ENCODE results near the gene PCNX2.

PCNX2 gene

DNA sequence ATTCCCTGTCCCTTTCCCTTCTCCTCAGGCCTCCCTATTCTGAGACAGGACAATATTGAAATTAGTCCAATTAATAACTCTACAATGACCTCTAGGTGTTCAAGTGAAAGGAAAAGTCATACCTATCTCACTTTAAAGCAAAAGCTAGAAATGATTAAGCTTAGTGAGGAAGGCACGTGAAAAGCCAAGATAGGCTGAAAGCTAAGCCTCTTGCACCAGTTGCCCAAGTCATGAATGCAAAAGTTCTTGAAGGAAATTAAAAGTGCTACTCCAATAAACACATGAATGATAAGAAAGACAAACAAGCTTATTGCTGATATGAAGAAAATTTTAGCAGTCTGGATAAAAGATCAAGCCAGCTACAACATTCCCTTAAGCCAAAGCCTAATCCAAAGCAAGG lies 28.2 kb upstream of the PCNX2 start:
- Histone ChIP-seq H3K27me3 (peaks cover 44% of the 10 kb centered on the region), H3K4me3 (ENCODE audit: low read depth, low read length) (no peak overlapping the region), H3K36me3 (no peaks in the 10 kb centered on the region), H3K9me3 (no peaks in the 10 kb centered on the region), H3K4me1 (no peaks in the 10 kb centered on the region)
- no peak for DNase-seq
- TF ChIP-seq, protein P1, sequence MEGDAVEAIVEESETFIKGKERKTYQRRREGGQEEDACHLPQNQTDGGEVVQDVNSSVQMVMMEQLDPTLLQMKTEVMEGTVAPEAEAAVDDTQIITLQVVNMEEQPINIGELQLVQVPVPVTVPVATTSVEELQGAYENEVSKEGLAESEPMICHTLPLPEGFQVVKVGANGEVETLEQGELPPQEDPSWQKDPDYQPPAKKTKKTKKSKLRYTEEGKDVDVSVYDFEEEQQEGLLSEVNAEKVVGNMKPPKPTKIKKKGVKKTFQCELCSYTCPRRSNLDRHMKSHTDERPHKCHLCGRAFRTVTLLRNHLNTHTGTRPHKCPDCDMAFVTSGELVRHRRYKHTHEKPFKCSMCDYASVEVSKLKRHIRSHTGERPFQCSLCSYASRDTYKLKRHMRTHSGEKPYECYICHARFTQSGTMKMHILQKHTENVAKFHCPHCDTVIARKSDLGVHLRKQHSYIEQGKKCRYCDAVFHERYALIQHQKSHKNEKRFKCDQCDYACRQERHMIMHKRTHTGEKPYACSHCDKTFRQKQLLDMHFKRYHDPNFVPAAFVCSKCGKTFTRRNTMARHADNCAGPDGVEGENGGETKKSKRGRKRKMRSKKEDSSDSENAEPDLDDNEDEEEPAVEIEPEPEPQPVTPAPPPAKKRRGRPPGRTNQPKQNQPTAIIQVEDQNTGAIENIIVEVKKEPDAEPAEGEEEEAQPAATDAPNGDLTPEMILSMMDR (IDR thresholded peaks at IDR 0.05; ENCODE audit: low read depth, low read length) = no peak

DNA sequence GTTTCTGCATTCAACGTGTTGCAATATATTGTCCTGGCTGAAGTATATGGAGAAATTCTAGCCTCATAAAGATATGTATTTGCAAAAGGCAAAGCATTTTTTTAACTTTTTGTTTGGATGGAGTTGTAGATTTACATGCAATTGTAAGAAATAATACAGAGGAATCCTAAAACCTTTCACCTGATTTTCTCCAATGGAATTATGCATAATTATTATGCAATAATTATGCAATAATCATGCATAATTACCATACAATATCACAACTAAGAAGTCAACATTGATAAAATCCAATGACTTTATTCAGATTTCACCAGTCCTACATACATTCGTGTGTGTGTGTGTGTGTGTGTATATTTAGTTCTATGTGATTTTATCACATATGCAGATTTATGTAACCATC lies 24.5 kb upstream of the PCNX2 start:
- Histone ChIP-seq H3K36me3 (no peaks in the 10 kb centered on the region), H3K27me3 (peaks cover 54% of the 10 kb centered on the region), H3K9me3 (no peaks in the 10 kb centered on the region), H3K4me1 (no peaks in the 10 kb centered on the region), H3K4me3 (ENCODE audit: low read depth, low read length) (no peak overlapping the region)
- TF ChIP-seq, protein P1 (IDR thresholded peaks at IDR 0.05; ENCODE audit: low read depth, low read length) = no peak
- no peak for DNase-seq

DNA sequence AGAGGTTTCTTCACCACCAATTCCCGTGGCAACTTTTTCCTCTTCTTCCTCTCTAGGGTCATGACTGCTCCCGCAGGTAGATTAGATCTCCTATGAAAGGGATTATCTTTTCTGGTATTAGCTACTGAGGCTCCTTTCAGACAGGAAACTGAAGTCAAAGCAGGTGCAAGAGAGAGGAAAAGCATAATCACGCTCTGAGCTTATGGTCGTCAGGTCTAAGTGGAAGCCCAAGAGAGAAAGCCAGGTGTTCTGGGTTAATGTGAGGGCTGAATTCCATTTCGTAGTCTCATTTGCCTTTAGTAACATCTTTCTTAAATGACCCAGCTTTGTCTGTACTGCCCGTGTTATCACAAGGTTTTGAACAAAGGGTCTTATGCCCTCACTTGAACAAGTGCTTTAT lies 23.7 kb upstream of the PCNX2 start:
- Histone ChIP-seq H3K4me1 (no peaks in the 10 kb centered on the region), H3K36me3 (no peaks in the 10 kb centered on the region), H3K4me3 (ENCODE audit: low read depth, low read length) (no peak overlapping the region), H3K9me3 (no peaks in the 10 kb centered on the region), H3K27me3 (peaks cover 58% of the 10 kb centered on the region)
- TF ChIP-seq, protein P1 (IDR thresholded peaks at IDR 0.05; ENCODE audit: low read depth, low read length) = no peak
- no peak for DNase-seq

DNA sequence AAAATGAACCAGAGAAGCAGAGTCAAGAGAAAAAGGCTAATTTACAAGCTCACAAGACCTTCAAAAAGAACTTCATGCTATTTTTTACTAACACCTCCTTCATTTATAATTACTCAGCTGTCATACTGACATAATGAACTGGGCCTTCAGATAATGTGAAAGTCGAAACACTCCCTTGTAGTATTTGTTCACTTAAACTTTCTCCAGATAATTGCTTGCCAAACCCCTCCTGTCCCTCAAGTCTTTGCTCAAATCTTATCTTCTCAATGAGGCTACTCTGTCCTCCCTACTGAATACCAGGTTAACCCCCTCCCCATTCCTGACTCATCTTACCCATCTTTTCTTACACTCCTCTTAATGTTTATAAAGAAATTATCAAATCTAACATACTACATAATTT lies 20.9 kb upstream of the PCNX2 start:
- no peaks in the 10 kb centered on the region for H3K36me3 ChIP-seq
- no peaks in the 10 kb centered on the region for H3K9me3 ChIP-seq
- peaks cover 45% of the 10 kb centered on the region for H3K27me3 ChIP-seq
- TF ChIP-seq, protein P1 (IDR thresholded peaks at IDR 0.05; ENCODE audit: low read depth, low read length) = no peak
- no peaks in the 10 kb centered on the region for H3K4me1 ChIP-seq
- H3K4me3 ChIP-seq (ENCODE audit: low read depth, low read length) = no peak overlapping the region
- no peak for DNase-seq

DNA sequence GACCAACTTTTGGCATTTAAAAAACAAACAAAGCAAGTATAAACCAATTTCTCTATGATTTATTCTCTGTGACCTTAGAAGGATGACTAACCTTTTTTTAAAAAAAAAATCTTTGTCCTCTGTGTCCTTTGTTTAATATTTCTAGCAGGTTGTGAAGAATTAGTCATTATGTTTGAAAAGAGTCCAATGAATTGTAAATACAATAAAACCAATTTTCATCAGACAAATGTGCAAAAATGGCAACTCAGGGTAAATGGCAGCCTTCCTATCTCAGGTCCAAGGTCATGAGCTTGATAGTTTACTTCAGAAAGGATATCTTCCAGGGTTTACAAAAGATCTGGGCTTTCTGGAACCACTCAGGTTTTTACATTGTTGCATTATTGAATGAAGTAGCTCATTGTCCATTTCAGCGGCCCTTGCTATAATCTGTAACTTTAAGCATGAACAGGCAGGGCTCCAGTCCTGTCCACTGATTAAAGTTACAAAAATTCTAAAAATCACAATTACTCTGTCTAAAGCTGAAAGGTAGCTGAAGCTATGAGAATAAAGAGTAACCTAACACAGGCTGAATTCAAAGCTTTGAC lies 20.3 kb upstream of the PCNX2 start:
- DNase-seq = no peak
- H3K27me3 ChIP-seq = peaks cover 45% of the 10 kb centered on the region
- H3K36me3 ChIP-seq = no peaks in the 10 kb centered on the region
- H3K9me3 ChIP-seq = no peaks in the 10 kb centered on the region
- H3K4me1 ChIP-seq = no peaks in the 10 kb centered on the region
- no peak overlapping the region for H3K4me3 ChIP-seq (ENCODE audit: low read depth, low read length)
- TF ChIP-seq, protein P1 (IDR thresholded peaks at IDR 0.05; ENCODE audit: low read depth, low read length) = no peak

DNA sequence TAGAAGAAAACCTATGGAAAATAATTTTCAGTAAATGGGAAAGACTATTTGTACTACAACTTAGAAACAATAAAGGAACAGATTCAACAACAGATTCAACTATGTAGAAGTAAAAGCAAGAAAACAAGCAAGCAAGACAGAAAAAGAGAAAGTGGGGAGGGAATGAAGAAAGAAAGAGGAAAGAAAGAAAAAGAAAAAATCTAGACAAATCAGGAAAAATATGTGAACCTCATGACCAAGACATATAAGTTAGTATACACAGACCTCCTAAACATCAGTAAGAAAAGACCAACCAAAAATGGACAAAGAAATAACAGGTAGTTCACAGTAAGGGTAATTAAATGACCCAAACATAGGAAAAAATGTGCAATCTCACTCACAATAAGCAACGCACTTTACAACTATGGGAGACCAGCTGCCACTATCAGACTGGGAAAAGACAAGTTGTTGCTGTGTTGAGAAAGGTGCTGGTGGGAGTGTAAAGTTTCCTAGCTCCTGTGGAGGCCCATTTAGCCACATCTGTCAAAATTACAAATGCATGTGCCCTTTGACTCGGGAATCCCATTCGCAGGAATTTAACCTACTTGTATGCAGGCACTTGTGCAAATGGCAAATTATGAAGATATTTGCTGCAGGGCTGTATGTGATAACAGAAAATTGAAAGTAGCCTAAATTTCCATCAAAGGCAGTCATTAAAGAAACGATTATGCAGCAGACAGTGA lies 18.1 kb upstream of the PCNX2 start:
- H3K9me3 ChIP-seq = no peaks in the 10 kb centered on the region
- no peaks in the 10 kb centered on the region for H3K4me1 ChIP-seq
- TF ChIP-seq, protein P1 (IDR thresholded peaks at IDR 0.05; ENCODE audit: low read depth, low read length) = no peak
- no peak overlapping the region for H3K4me3 ChIP-seq (ENCODE audit: low read depth, low read length)
- H3K27me3 ChIP-seq = peaks cover 35% of the 10 kb centered on the region
- H3K36me3 ChIP-seq = no peaks in the 10 kb centered on the region
- no peak for DNase-seq
